DMS 273 (cell line): Measurements from ENCODE around the gene OSBPL8.

Experiments
- DNase-seq: peaks from one replicate; lab custom pipeline; 2025; ENCODE audit not compliant: unreplicated experiment; lab: John Stamatoyannopoulos, UW

OSBPL8 gene, protein sequence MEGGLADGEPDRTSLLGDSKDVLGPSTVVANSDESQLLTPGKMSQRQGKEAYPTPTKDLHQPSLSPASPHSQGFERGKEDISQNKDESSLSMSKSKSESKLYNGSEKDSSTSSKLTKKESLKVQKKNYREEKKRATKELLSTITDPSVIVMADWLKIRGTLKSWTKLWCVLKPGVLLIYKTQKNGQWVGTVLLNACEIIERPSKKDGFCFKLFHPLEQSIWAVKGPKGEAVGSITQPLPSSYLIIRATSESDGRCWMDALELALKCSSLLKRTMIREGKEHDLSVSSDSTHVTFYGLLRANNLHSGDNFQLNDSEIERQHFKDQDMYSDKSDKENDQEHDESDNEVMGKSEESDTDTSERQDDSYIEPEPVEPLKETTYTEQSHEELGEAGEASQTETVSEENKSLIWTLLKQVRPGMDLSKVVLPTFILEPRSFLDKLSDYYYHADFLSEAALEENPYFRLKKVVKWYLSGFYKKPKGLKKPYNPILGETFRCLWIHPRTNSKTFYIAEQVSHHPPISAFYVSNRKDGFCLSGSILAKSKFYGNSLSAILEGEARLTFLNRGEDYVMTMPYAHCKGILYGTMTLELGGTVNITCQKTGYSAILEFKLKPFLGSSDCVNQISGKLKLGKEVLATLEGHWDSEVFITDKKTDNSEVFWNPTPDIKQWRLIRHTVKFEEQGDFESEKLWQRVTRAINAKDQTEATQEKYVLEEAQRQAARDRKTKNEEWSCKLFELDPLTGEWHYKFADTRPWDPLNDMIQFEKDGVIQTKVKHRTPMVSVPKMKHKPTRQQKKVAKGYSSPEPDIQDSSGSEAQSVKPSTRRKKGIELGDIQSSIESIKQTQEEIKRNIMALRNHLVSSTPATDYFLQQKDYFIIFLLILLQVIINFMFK

DNA sequence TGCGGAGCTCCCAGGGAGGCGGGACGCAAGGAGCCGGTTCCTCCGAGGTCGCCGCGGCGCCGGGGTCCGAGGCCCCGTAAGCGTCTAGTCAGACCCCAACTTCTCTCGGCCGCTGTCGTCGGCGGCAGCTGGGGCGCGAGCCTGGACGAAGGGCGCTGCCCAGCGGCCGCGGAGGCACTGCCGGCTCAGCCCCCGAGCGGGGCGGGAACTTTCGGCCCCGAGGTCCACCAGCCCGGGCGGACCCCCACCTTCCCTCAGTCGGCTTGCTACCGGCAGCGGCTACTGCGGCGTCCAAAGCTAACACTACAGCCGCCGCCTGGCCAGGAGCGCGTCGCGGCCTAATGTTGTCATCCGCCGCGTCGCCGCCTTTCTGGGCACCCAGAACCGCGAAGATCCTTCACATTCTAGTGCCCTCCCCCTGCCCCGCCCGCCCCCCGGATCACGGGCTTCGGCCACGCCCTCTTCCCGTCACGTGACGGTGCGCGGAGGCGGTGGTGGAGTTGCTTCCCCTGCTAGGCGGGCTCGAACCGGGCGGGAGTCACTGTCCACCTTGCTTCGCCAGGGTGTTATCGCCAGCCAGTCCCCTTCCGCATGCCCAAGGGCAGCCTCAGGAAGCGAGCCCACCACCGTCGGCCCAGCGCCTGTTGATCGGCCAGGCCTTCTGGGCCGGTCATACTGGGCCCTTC lies at the start of gene OSBPL8:
Gene OSBPL8, minus strand, starts transcription at position 372 of the 686 bp plus-strand sequence. CDS start 72,220 bp downstream, outside the sequence.
- peak; percentile 94 for DNase-seq

GRCh38 chr12:76608070-76608469 lies 48.5 kb upstream of the OSBPL8 start:
- no peak for DNase-seq

- no peak for DNase-seq
Measured at GRCh38 chr12:76595056-76595455, 35.5 kb upstream of the OSBPL8 start.

DNA sequence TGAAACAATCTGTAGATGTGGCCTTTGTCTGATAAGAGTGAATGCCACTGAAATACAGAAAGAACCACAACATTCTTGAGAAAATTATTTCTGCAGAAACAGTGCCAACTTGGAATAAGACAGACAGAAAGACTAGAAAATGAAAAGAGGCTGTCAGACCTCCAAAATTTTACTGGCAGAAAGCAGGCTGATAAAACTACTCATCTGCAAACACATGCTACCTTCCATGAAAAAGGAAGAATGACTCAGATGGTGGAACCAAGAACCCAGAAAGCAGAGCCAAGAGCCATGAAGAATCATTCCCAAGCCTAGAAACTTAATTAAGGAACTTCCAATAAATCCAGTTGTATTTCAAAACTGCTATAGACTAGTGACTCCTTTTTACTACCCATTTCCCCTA lies 31.9 kb upstream of the OSBPL8 start:
- DNase-seq, result no peak

DNA sequence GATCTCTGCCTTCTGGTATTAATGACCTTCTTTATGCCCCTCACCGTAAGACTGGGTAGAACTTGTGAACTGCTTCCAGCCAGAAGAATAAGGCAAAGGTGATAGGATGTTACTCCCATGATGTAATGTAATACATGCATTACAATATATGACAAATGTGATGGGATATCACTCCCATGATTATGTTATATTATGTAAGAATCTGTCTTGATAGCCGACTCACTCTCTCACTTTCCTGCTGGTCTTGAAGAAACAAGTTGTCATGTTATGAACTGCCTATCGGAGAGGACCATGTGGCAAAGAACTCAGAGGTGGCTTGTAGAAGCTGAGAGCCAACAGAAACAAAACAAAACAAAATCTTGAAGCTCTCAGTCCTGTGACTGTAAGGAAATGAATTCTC lies 30.6 kb upstream of the OSBPL8 start:
- DNase-seq, result no peak

DNA sequence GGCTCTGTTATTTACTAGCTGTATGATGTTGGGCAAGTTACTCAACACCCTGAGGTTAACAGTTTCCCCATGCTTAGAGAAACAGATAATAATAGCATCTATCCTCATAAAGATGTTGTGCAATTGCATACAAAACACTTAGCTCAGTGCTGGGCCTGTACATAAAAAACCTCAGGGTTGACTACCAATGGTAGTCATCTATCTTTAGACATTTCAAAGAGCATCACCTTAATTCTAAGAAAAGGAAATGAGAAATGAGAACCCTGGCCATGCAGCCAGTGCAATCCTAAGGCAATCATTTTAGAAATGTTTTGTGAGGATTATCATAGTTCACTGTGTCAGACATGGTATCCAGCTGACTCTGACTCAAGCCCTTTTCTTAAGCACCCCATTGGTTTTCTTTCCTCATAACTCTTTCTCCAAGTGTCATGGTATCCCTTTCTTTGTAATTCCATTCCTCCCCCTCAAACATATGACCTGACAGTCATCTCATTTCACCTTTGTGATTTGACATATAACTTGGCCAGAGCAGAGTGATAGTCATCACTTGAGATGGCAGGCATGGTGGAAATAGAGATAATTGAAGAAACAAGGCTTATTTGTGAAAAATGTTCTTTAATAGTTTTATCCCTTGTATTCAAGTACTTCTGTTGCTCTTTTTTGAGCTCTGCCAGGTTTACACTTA lies 29.5 kb upstream of the OSBPL8 start:
- DNase-seq, result no peak

- DNase-seq, result no peak
Measured at GRCh38 chr12:76587428-76588178, 28.0 kb upstream of the OSBPL8 start.

DNA sequence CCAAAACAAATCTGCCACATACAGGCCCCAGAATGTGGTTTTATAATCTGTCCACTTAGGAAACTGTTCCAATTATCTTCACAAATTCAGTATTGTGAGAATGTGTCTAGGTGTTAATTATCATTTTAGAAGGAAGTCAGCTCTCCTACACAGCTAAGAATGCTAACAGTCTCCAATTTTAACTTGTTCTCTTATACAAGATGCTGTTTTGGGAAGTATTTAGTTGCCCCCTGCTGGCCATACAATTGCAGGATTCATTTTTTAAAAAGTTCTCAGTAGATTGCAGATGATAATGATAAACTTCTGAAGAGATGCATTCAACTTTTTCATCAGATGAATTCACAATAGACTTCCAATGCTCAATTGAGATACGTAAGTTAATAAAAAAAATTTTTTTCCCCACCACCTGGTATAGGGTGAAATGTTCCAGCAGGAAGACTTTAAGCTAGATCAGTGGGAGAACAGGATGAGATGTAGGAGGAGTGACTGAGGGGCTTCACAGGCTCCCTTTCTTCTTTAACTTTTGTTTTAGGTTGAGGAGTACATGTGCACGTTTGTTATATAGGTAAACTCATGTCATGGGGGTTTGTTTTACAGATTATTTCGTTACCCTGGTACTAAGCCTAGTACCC lies 27.3 kb upstream of the OSBPL8 start:
- peak; percentile 57 for DNase-seq

GRCh38 chr12:76583301-76583700 lies 23.7 kb upstream of the OSBPL8 start:
- DNase-seq, result no peak

GRCh38 chr12:76573840-76574373 lies 14.3 kb upstream of the OSBPL8 start:
- DNase-seq, result no peak

- no peak for DNase-seq
Measured at GRCh38 chr12:76571256-76571655, 11.7 kb upstream of the OSBPL8 start.

- DNase-seq, result no peak
Measured at GRCh38 chr12:76569685-76570604, 10.4 kb upstream of the OSBPL8 start.

DNA sequence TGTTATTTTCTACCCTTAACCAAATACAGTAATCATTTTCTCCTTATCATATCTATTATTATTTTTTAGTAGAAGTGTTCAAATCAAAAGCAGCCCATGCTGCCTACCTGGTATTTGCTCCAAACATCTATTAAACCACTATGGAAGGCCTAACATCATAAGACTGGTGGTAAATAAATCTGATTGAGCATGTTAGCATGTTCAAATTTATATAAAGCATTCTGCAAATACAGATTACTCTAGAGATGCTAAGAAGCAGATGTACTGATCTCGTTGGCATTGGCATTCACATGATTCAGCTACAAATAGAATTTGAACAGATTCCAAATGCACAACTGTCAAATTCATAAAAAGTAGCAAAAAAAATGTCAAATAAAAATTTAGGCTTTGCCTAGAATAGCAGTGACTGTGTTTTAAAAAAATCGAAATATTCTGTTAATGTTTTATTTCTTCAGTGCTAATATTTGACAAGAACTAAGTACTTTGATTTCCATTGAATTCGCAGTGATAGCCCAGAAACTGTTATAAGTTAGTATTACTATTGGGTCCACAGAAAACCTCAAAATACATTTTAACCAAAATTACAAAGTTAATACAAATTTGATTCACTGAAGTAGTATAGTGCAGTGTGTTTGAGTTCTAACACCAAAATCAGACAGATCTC lies 9.4 kb upstream of the OSBPL8 start:
- no peak for DNase-seq

GRCh38 chr12:76568130-76568529 lies 8.6 kb upstream of the OSBPL8 start:
- no peak for DNase-seq

DNA sequence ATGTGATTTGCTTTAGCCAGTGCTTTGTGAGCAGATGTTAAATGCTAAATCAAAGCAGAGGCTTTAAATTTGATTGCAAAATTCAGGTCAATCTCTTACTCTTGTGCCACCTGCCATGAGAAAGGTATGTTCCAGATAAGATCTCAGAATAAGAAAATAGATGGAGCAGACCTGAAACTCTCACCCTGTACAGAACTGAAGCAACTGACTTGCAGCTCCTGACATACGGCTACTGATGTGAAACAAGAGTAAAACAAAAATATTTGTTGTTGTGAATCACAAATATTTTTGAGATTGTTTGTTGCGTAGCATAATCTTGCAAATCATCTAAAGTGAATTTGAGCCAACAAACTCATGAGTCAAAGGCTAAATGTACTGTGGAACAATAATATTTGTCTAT lies 3.5 kb upstream of the OSBPL8 start:
- peak; percentile 4 for DNase-seq

GRCh38 chr12:76562130-76562529 lies 2.6 kb upstream of the OSBPL8 start:
- DNase-seq, result peak; percentile 14

DNA sequence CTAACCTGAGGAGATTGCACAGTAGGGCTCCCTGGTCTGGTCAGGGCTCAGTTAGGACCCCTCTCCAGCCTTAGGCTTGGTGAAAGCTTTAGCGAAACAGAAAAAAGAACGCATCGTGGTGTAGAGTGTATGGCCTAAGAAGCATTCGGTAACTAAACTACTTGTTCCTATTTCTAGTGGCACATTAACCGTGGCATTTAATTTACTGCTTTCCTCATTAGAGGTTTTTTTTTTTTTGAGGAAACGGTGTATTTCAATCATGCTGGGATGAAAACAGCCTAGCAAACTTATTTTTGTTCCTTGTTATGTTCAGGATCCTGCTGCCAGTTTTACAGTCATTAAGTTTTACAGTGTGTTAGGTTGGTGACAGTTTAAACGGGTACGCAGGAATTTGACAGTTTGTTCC lies 518 bp upstream of the OSBPL8 start:
- DNase-seq, result no peak
